Lung (tissue), 12 donors: ENCODE measurements around the gene TBX2. TPM values are rescaled to one million over a fixed set of nuclear protein-coding genes. Genes with fewer than 3 reads are reported as not detected.

Experiments used
- ATAC-seq: fragments of 200-7000 bp; cut with Tn5 transposase; one replicate; pipeline ENCODE4 v1.9.1; 2020; ENCODE audit warnings: moderate number of reproducible peaks; ENCODE audit not compliant: insufficient read depth, low FRiP score
- DNase-seq, 3 donors: peaks; one replicate each; pipeline ENCODE4 v3.0.0-alpha.2; 2013 to 2017
- H3K27ac ChIP-seq, 2 donors: one replicate each; pipeline ENCODE4 v1.5.1; 2013; ENCODE audit warnings: mild to moderate bottlenecking in 2 of 2, moderate library complexity in 2 of 2, control low read depth in 1 of 2, inconsistent platforms in 1 of 2, low read depth in 1 of 2, low read length in 1 of 2
- H3K27me3 ChIP-seq, 3 donors: one replicate each; pipeline ENCODE4 v1.5.1; 2013; ENCODE audit warnings: low read length in 2 of 3; ENCODE audit not compliant: control insufficient read depth in 3 of 3, insufficient read depth in 3 of 3
- H3K36me3 ChIP-seq, 4 donors: one replicate each; pipeline ENCODE4 v1.5.1; 2013; ENCODE audit warnings: low read length in 4 of 4, mild to moderate bottlenecking in 1 of 4, moderate library complexity in 1 of 4; ENCODE audit not compliant: control insufficient read depth in 4 of 4, insufficient read depth in 4 of 4
- H3K4me1 ChIP-seq, 5 donors: one replicate each; pipeline ENCODE4 v1.5.1; 2013; ENCODE audit warnings: low read length in 5 of 5, mild to moderate bottlenecking in 2 of 5, moderate library complexity in 1 of 5; ENCODE audit not compliant: control insufficient read depth in 5 of 5, insufficient read depth in 5 of 5
- H3K4me3 ChIP-seq: one replicate; pipeline ENCODE4 v1.5.1; 2013; ENCODE audit warnings: mild to moderate bottlenecking, control low read depth, moderate library complexity
- H3K9ac ChIP-seq, 2 donors: one replicate each; pipeline ENCODE4 v1.5.1; 2013; ENCODE audit warnings: low read length in 2 of 2, control low read depth in 1 of 2; ENCODE audit not compliant: insufficient read depth in 1 of 2
- H3K9me3 ChIP-seq, 4 donors: one replicate each; pipeline ENCODE4 v1.5.1; 2013; ENCODE audit warnings: low read length in 3 of 4, mild to moderate bottlenecking in 1 of 4, moderate library complexity in 1 of 4; ENCODE audit not compliant: control insufficient read depth in 4 of 4, insufficient read depth in 3 of 4
- WGBS, 2 donors: extraction: QIAGEN DNeasy Blood & Tissue Kit; methylation state at CpG; one replicate each; pipeline ENCODE4 v1.1.7; 2013; 5-methylcytosine and 5-hydroxymethylcytosine counted together
- polyA plus RNA-seq, 2 donors: library from polyadenylated mRNA; stranded (reverse); fragments of 200-250 nt; gene quantifications; one replicate each; pipeline ENCODE4 v1.2.1, GENCODE V29; 2013
- total RNA-seq, 2 donors: library from RNA; depleted of rRNA in 1 of 2; stranded (reverse); fragments of >200 nt in 1 of 2; gene quantifications; one replicate each; pipeline ENCODE4 v1.2.1, GENCODE V29; 2014 to 2021
- TF ChIP-seq, protein P1 (sequence below): IDR thresholded peaks from 2 replicates; pipeline ENCODE4 v1.5.1; 2012; ENCODE audit warnings: mild to moderate bottlenecking; ENCODE audit errors: control extremely low read depth, extremely low read depth
- donor health status: control.
- donor health status: control.
- donor health status: Bipolar disorder and iron deficiency.
- donor health status: healthy.
- donor health status: DM: yes; HTN: yes; CAD: no.

TBX2 gene
- total and polyA plus RNA-seq, 4 donors, result 44.5 to 155 (median 79.2) TPM

DNA sequence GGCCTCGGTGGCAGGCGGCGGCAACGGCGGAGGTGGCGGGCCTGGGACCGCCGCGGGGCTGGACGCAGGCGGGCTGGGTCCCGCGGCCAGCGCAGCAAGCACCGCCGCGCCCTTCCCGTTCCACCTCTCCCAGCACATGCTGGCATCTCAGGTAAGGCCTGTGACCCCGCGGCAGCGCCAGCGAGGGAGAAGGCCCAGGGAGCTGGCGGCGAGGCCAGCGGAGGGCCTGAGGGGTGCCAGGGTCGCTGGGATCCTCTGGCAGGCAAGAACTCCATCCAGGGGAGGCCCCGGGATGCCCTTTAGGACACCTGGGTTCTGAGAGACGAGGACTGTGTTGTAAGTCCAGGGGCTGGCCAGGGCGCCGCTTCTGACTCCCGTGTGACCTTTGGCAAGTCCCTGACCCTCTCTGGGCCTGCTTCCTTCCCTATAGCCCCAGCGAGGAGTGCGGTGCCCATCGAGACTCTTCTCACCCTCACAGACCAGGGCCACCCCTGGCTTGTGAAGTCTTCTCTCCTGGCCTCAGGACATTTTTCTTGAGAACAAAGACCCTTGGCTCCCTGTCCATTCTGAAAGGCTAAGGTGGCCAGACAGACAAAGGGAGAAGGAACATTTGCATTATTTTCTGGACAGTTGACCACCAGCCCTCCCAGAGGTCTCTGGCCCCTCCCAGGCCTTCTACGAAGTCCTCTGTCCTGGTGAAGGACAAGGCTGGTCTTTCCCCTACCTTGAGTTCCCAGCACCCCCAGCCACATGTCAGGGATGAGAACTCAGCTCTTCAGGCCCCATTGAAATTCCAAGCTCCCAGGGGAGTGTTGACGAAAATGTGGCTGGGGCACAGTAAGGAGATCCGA, 6.3 kb downstream of the TBX2 start:
- peaks cover 0 to 38% (median 4%) of the 10 kb centered on the region in 3 donors for H3K27me3 ChIP-seq
- H3K27ac ChIP-seq, result peak overlapping the region in 1 of 2 donors; percentile 90
- H3K4me3 ChIP-seq, result peak overlapping the region; percentile 61
- TF ChIP-seq, protein P1, sequence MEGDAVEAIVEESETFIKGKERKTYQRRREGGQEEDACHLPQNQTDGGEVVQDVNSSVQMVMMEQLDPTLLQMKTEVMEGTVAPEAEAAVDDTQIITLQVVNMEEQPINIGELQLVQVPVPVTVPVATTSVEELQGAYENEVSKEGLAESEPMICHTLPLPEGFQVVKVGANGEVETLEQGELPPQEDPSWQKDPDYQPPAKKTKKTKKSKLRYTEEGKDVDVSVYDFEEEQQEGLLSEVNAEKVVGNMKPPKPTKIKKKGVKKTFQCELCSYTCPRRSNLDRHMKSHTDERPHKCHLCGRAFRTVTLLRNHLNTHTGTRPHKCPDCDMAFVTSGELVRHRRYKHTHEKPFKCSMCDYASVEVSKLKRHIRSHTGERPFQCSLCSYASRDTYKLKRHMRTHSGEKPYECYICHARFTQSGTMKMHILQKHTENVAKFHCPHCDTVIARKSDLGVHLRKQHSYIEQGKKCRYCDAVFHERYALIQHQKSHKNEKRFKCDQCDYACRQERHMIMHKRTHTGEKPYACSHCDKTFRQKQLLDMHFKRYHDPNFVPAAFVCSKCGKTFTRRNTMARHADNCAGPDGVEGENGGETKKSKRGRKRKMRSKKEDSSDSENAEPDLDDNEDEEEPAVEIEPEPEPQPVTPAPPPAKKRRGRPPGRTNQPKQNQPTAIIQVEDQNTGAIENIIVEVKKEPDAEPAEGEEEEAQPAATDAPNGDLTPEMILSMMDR, result no peak
- no peak for ATAC-seq
- peaks cover 0 to 7% (median 0%) of the 10 kb centered on the region in 4 donors for H3K9me3 ChIP-seq
- H3K4me1 ChIP-seq, result peaks cover 0 to 44% (median 11%) of the 10 kb centered on the region in 5 donors
- peak; percentile 36 to 43 (median 39) for DNase-seq
- H3K9ac ChIP-seq, result peak overlapping the region; percentile 93 to 94
- H3K36me3 ChIP-seq, result peaks cover 0 to 80% (median 38%) of the 10 kb centered on the region in 4 donors
- WGBS, 2 donors, result 29 to 46% methylated on average over 37 of the region's 37 CpGs

DNA sequence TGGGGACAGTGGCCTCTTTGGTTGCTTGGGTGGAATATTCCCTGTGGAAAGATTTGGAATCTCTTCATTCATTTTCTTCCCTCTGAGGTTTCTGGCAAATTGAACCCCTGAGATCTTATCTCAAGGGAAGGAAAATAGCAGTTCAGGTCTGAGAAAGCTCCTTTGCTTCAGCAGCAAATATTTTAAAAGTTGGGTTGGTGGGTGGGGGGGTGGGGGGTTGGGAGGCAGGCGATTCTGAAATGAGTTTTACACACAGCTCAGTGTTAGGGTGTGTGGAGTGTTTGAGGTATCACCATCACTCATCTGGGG, 6.8 kb downstream of the TBX2 start:
- peak overlapping the region in 1 of 2 donors; percentile 90 for H3K27ac ChIP-seq
- no peak for ATAC-seq
- H3K36me3 ChIP-seq, result peaks cover 0 to 74% (median 35%) of the 10 kb centered on the region in 4 donors
- H3K27me3 ChIP-seq, result peaks cover 0 to 34% (median 4%) of the 10 kb centered on the region in 3 donors
- no peak for DNase-seq
- no peak overlapping the region for H3K4me3 ChIP-seq
- peaks cover 0 to 7% (median 0%) of the 10 kb centered on the region in 4 donors for H3K9me3 ChIP-seq
- WGBS, 2 donors, result 38 to 56% methylated on average over 1 of the region's 1 CpG
- TF ChIP-seq, protein P1, result no peak
- H3K4me1 ChIP-seq, result peaks cover 0 to 44% (median 11%) of the 10 kb centered on the region in 5 donors
- peak overlapping the region; percentile 93 to 94 for H3K9ac ChIP-seq

DNA sequence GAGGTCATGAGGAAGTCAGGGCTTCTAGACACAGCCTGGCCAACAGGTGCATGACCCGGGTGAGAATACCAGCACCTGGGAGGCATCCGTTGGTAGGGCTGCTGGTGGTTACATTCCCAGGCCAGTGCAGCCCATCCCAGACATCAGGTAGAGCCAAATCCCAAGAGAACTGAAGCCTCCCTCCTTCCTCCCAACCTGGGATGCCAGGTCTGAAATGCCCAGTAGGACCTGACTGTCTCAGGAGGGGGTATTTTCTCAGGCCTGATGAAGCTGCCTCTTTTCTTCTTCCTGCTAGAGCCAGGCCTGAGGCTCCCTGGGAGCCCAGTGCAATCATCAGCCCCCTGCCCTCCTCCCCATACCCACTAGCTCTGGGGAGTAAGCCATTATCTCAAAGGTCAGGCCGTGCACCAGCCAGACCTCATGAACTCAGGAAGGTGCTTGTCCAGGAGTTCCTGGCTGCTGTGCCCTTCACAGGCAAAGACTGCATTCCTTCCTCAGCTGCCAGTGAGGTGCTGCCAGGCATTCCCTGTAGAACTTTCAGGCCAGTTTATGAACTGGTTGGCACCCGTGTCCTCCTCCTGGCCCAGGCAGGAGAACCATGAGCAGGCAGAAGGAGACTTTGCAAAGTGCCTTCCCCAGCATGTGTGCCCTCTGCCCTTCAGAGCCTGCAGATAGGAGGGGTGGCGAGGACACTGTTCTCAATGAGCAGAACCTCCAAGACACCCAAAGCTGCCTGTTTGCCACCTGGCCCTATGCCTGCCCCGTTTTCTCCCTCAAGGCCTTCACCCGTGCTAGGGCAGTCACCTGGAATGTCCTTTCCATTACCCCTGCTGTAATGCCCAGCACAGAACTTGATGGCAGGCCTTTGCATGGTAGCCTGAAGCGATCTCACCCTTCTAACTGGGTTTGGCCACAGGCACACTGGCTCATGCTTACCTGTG, 7.6 kb downstream of the TBX2 start:
- Histone ChIP-seq H3K36me3 (peaks cover 0 to 67% (median 31%) of the 10 kb centered on the region in 4 donors), H3K27me3 (peaks cover 0 to 29% (median 4%) of the 10 kb centered on the region in 3 donors), H3K27ac (peak overlapping the region in 1 of 2 donors; percentile 41), H3K9ac (peak overlapping the region; percentile 93 to 94), H3K9me3 (peaks cover 0 to 7% (median 0%) of the 10 kb centered on the region in 4 donors), H3K4me1 (peaks cover 0 to 44% (median 7%) of the 10 kb centered on the region in 5 donors), H3K4me3 (no peak overlapping the region)
- ATAC-seq (no peak), DNase-seq (peak; percentile 40 to 50 (median 47))
- 57 to 60% methylated on average over 8 of the region's 8 CpGs for WGBS, 2 donors
- TF ChIP-seq, protein P1, result no peak
